CMK (cell line): ENCODE measurements around the gene GRM5.
"Not testable (repeated sequence)": the region's sequence is repeated elsewhere in the genome, so short reads cannot be mapped to it uniquely, and the experiment has no call there.

Experiments used
- DNase-seq: peaks from one replicate; pipeline ENCODE4 v3.0.0-alpha.2; 2010; ENCODE audit warnings: low read depth

The GRM5 gene

GRCh38 chr11:89065651-89066201 is at the start of gene GRM5:
Gene GRM5, minus strand, starts transcription at chr11:89065982. Its CDS starts 18,110 bp downstream, at chr11:89047872.
- not testable (repeated sequence) for DNase-seq

- DNase-seq, result not testable (repeated sequence)
Observed at GRCh38 chr11:89097956-89098355, 32.2 kb upstream of the GRM5 start.

GRCh38 chr11:89093806-89094205 is 28.0 kb upstream of the GRM5 start:
- not testable (repeated sequence) for DNase-seq

GRCh38 chr11:89084951-89085350 is 19.2 kb upstream of the GRM5 start:
- DNase-seq, result not testable (repeated sequence)

- not testable (repeated sequence) for DNase-seq
Observed at GRCh38 chr11:89070911-89071310, 5.1 kb upstream of the GRM5 start.

- no peak for DNase-seq
Observed at GRCh38 chr11:89067264-89067663, 1.5 kb upstream of the GRM5 start.

- no peak for DNase-seq
Observed at GRCh38 chr11:89065066-89065465, 716 bp downstream of the GRM5 start.

GRCh38 chr11:89063481-89063951 is 2.3 kb downstream of the GRM5 start:
- not testable (repeated sequence) for DNase-seq

GRCh38 chr11:89062771-89063298 is 2.9 kb downstream of the GRM5 start:
- DNase-seq, result not testable (repeated sequence)

- DNase-seq, result not testable (repeated sequence)
Observed at GRCh38 chr11:89061839-89062238, 3.9 kb downstream of the GRM5 start.

- not testable (repeated sequence) for DNase-seq
Observed at GRCh38 chr11:89057406-89057805, 8.4 kb downstream of the GRM5 start.

GRCh38 chr11:89052220-89052619 is 13.6 kb downstream of the GRM5 start:
- DNase-seq, result no peak

- DNase-seq, result not testable (repeated sequence)
Observed at GRCh38 chr11:89047159-89047558, 18.6 kb downstream of the GRM5 start.

- DNase-seq, result not testable (repeated sequence)
Observed at GRCh38 chr11:89043861-89044588, 21.8 kb downstream of the GRM5 start.

GRCh38 chr11:89029671-89030070 is 36.1 kb downstream of the GRM5 start:
- not testable (repeated sequence) for DNase-seq

- DNase-seq, result no peak
Observed at GRCh38 chr11:89021339-89021738, 44.4 kb downstream of the GRM5 start.

- not testable (repeated sequence) for DNase-seq
Observed at GRCh38 chr11:89019827-89020547, 45.8 kb downstream of the GRM5 start.

GRCh38 chr11:89016214-89016613 is 49.6 kb downstream of the GRM5 start:
- no peak for DNase-seq

- no peak for DNase-seq
Observed at GRCh38 chr11:89015614-89016013, 50.2 kb downstream of the GRM5 start.

GRCh38 chr11:89000852-89001251 is 64.9 kb downstream of the GRM5 start:
- DNase-seq, result not testable (repeated sequence)

- no peak for DNase-seq
Observed at GRCh38 chr11:88979641-88980040, 86.1 kb downstream of the GRM5 start.

- DNase-seq, result not testable (repeated sequence)
Observed at GRCh38 chr11:88978992-88979391, 86.8 kb downstream of the GRM5 start.
